Stomach (tissue), 9 donors: Measurements from ENCODE around the gene NGRN. TPM values are rescaled to one million over a fixed set of nuclear protein-coding genes. Genes with fewer than 3 reads are reported as not detected.
"Not testable (repeated sequence)": the region's sequence is repeated elsewhere in the genome, so short reads cannot be mapped to it uniquely, and the experiment has no call there.

Experiments
- DNase-seq, 2 donors: peaks; one replicate each; pipeline versions ENCODE4 v3.0.0 to v3.0.0-alpha.2; 2013 to 2019
- H3K27ac ChIP-seq, 5 donors: fragments of 200-600 bp in 4 of 5; sonication (generic) in 4 of 5; one replicate each; pipeline ENCODE4 v1.5.1; 2013 to 2019; ENCODE audit warnings: mild to moderate bottlenecking in 1 of 5, moderate library complexity in 1 of 5
- H3K27me3 ChIP-seq, 3 donors: fragments of 200-600 bp; sonication (generic); one replicate each; pipeline ENCODE4 v1.5.1; 2017 to 2019; ENCODE audit warnings: mixed run types in 1 of 3
- H3K36me3 ChIP-seq, 4 donors: fragments of 200-600 bp; sonication (generic); 1 replicate in 3 of 4; 2 replicates in 1 of 4; pipeline ENCODE4 v1.5.1; 2016 to 2019
- H3K4me1 ChIP-seq, 4 donors: fragments of 200-600 bp; sonication (generic); one replicate each; pipeline ENCODE4 v1.5.1; 2016 to 2019
- H3K4me3 ChIP-seq, 4 donors: fragments of 200-600 bp; sonication (generic) in 3 of 4; one replicate each; pipeline ENCODE4 v1.5.1; 2016 to 2019; ENCODE audit warnings: mild to moderate bottlenecking in 1 of 4
- H3K9me3 ChIP-seq, 4 donors: fragments of 200-600 bp; sonication (generic); one replicate each; pipeline ENCODE4 v1.5.1; 2016 to 2019
- CTCF ChIP-seq, 7 experiments: fragments of 450-650 bp in 4 of 7; fragments of 200-600 bp in 3 of 7; sonication (generic) in 3 of 7; IDR thresholded peaks; one replicate each; pipeline ENCODE4 v1.5.1; 2016 to 2019; ENCODE audit warnings: antibody characterized with exemption in 7 of 7, control low read depth in 2 of 7, mild to moderate bottlenecking in 1 of 7
- EP300 ChIP-seq: sonication (generic); formaldehyde crosslinking; IDR thresholded peaks from one replicate; pipeline ENCODE4 v1.6.1; 2017; ENCODE audit warnings: antibody characterized with exemption
- POLR2A ChIP-seq, 4 donors: fragments of 450-650 bp; IDR thresholded peaks; one replicate each; pipeline ENCODE4 v1.6.1; 2016; ENCODE audit warnings: antibody characterized with exemption in 4 of 4, control low read depth in 2 of 4, mild to moderate bottlenecking in 1 of 4, moderate library complexity in 1 of 4
- POLR2AphosphoS5 ChIP-seq, 3 donors: sonication (generic); formaldehyde crosslinking; IDR thresholded peaks; one replicate each; pipeline ENCODE4 v1.6.1; 2016; ENCODE audit warnings: antibody characterized with exemption in 3 of 3
- WGBS, 5 donors: extraction: QIAGEN DNeasy Blood & Tissue Kit in 3 of 5; methylation state at CpG; one replicate each; pipeline versions ENCODE4 v1.1.5 to v1.1.7; 2013 to 2018; 5-methylcytosine and 5-hydroxymethylcytosine counted together
- intact Hi-C: fragments of 100-400 bp; cut with DNase I; formaldehyde crosslinking; loops from one replicate; pipeline ENCODE4 v1.15.1; 2023; ENCODE audit warnings: low total_unique reads
- polyA plus RNA-seq, 3 donors: library from polyadenylated mRNA; stranded (reverse); fragments of 200-250 nt; gene quantifications; one replicate each; pipeline ENCODE4 v1.2.3, GENCODE V29; 2013
- total RNA-seq, 5 donors: library from RNA; depleted of rRNA; stranded (reverse); fragments of >200 nt; gene quantifications; one replicate each; pipeline versions ENCODE4 v1.1.0 to v1.2.3, GENCODE V29; 2014 to 2016
- donor health status: healthy with polysubstance abuse.
- donor health status: Bipolar disorder and iron deficiency.
- donor health status: healthy.

NGRN gene
- total and polyA plus RNA-seq, 8 donors, result 24.0 to 97.4 (median 59.7) TPM

GRCh38 chr15:90293040-90293810 is 27.8 kb downstream of the NGRN start:
- TF ChIP-seq POLR2A (IDR thresholded peaks at IDR 0.05) (peak in 1 of 4 donors; percentile 27), POLR2AphosphoS5 (IDR thresholded peaks at IDR 0.05) (peak in 2 of 3 donors; percentile 87 to 90), CTCF (IDR thresholded peaks at IDR 0.05) (peak in 5 of 7 experiments; percentile 83 to 95 (median 87))
- Histone ChIP-seq H3K4me3 (peak overlapping the region in 2 of 4 donors; percentile 6 to 20), H3K27ac (peak overlapping the region; percentile 50 to 79 (median 67)), H3K4me1 (peaks cover 0 to 34% (median 19%) of the 10 kb centered on the region in 4 donors)
- H3K9me3 ChIP-seq, intact Hi-C loops, H3K36me3 ChIP-seq, H3K27me3 ChIP-seq: not testable (repeated sequence)
- peak; percentile 93 to 95 for DNase-seq
- 37 to 64% (median 40%) methylated on average over 7 to 13 of the region's 13 CpGs for WGBS, 5 donors

GRCh38 chr15:90294159-90294558 is 28.7 kb downstream of the NGRN start:
- H3K27ac ChIP-seq, result peak overlapping the region in 4 of 5 donors; percentile 50 to 69 (median 59)
- no peak for DNase-seq
- intact Hi-C loops, result no loop called here
- TF ChIP-seq EP300 (no peak), CTCF (IDR thresholded peaks at IDR 0.05) (no peak), POLR2AphosphoS5 (IDR thresholded peaks at IDR 0.05) (no peak), POLR2A (IDR thresholded peaks at IDR 0.05) (no peak)
- no peaks in the 10 kb centered on the region for H3K9me3 ChIP-seq
- H3K4me1 ChIP-seq, result peaks cover 0 to 34% (median 19%) of the 10 kb centered on the region in 4 donors
- H3K36me3 ChIP-seq, result no peaks in the 10 kb centered on the region
- WGBS, 5 donors, result 59 to 80% (median 71%) methylated on average over 6 of the region's 6 CpGs
- peak overlapping the region in 1 of 4 donors; percentile 20 for H3K4me3 ChIP-seq
- H3K27me3 ChIP-seq, result no peaks in the 10 kb centered on the region

- Histone ChIP-seq H3K27me3 (no peaks in the 10 kb centered on the region), H3K36me3 (no peaks in the 10 kb centered on the region), H3K4me1 (peaks cover 0 to 34% (median 19%) of the 10 kb centered on the region in 4 donors), H3K9me3 (no peaks in the 10 kb centered on the region), H3K27ac (no peak overlapping the region), H3K4me3 (peak overlapping the region in 2 of 4 donors; percentile 6 to 13)
- TF ChIP-seq CTCF (IDR thresholded peaks at IDR 0.05), result no peak
- TF ChIP-seq POLR2A (IDR thresholded peaks at IDR 0.05), result no peak
- TF ChIP-seq POLR2AphosphoS5 (IDR thresholded peaks at IDR 0.05), result no peak
- no peak for TF ChIP-seq EP300
- WGBS, 5 donors, result 51 to 75% (median 69%) methylated on average over 13 to 16 of the region's 16 CpGs
- intact Hi-C loops, result no loop called here
- DNase-seq, result no peak
Measured at GRCh38 chr15:90294601-90295269, 29.3 kb downstream of the NGRN start.

GRCh38 chr15:90295270-90295648 is 29.8 kb downstream of the NGRN start:
- DNase-seq, result no peak
- Histone ChIP-seq H3K36me3 (no peaks in the 10 kb centered on the region), H3K4me1 (peaks cover 0 to 34% (median 19%) of the 10 kb centered on the region in 4 donors), H3K27me3 (no peaks in the 10 kb centered on the region), H3K9me3 (no peaks in the 10 kb centered on the region), H3K4me3 (peak overlapping the region in 3 of 4 donors; percentile 6 to 24 (median 13)), H3K27ac (peak overlapping the region in 1 of 5 donors; percentile 46)
- WGBS, 5 donors, result 32 to 53% (median 48%) methylated on average over 6 to 10 of the region's 10 CpGs
- intact Hi-C loops, result no loop called here
- TF ChIP-seq CTCF (IDR thresholded peaks at IDR 0.05) (no peak), EP300 (no peak)

- 45 to 60% (median 58%) methylated on average over 4 of the region's 4 CpGs for whole genome bisulfite sequencing, 5 donors
- H3K27me3 ChIP-seq, intact Hi-C loops, DNase-seq, H3K27ac ChIP-seq, H3K9me3 ChIP-seq, H3K4me3 ChIP-seq, H3K36me3 ChIP-seq: not testable (repeated sequence)
- H3K4me1 ChIP-seq, result peaks cover 0 to 39% (median 25%) of the 10 kb centered on the region in 4 donors
Measured at GRCh38 chr15:90296316-90296884, 30.9 kb downstream of the NGRN start.
